Stimulated activated CD4-positive, alpha-beta T cell treated with anti-CD3 and anti-CD28 coated beads, Interleukin-1b, Interleukin-23, amount 100 ng/mL, for 4 hours (primary cell): ENCODE measurements around the gene FN1.
"Not testable (repeated sequence)": the region's sequence is repeated elsewhere in the genome, so short reads cannot be mapped to it uniquely, and the experiment has no call there.

ENCODE experiments used
- DNase-seq, 2 donors: peaks; one replicate each; pipeline ENCODE4 v3.0.0-alpha.2; 2020; ENCODE audit warnings: low read depth in 2 of 2

Gene FN1

GRCh38 chr2:215366440-215367032 is 69.3 kb downstream of the FN1 start:
- DNase-seq: no peak

GRCh38 chr2:215365184-215365658 is 70.6 kb downstream of the FN1 start:
- DNase-seq: no peak

- no peak for DNase-seq
Measured at GRCh38 chr2:215364157-215365155, 71.4 kb downstream of the FN1 start.

- no peak for DNase-seq
Measured at GRCh38 chr2:215363461-215364156, 72.3 kb downstream of the FN1 start.

GRCh38 chr2:215363039-215363438 is 72.8 kb downstream of the FN1 start:
- no peak for DNase-seq

GRCh38 chr2:215362562-215362904 is 73.3 kb downstream of the FN1 start:
- DNase-seq: no peak

GRCh38 chr2:215361876-215362561 is 73.8 kb downstream of the FN1 start:
- no peak for DNase-seq

- DNase-seq: no peak
Measured at GRCh38 chr2:215361211-215361875, 74.5 kb downstream of the FN1 start.

- DNase-seq: no peak
Measured at GRCh38 chr2:215360596-215360995, 75.3 kb downstream of the FN1 start.

- DNase-seq: not testable (repeated sequence)
Measured at GRCh38 chr2:215360059-215360458, 75.8 kb downstream of the FN1 start.

GRCh38 chr2:215359576-215359922 is 76.3 kb downstream of the FN1 start:
- DNase-seq: no peak

GRCh38 chr2:215358891-215359575 is 76.8 kb downstream of the FN1 start:
- no peak for DNase-seq

GRCh38 chr2:215358312-215358845 is 77.5 kb downstream of the FN1 start:
- DNase-seq: no peak

- DNase-seq: no peak
Measured at GRCh38 chr2:215357660-215358059, 78.2 kb downstream of the FN1 start.

GRCh38 chr2:215356948-215357461 is 78.9 kb downstream of the FN1 start:
- no peak for DNase-seq

- DNase-seq: no peak
Measured at GRCh38 chr2:215356334-215356947, 79.4 kb downstream of the FN1 start.

- DNase-seq: no peak
Measured at GRCh38 chr2:215355801-215356200, 80.1 kb downstream of the FN1 start.

GRCh38 chr2:215354771-215355695 is 80.8 kb downstream of the FN1 start:
- no peak for DNase-seq

GRCh38 chr2:215352602-215353001 is 83.3 kb downstream of the FN1 start:
- no peak for DNase-seq
